SK-N-MC (cell line): Measurements from ENCODE around the gene HECTD4.

Experiments
- EZH2 ChIP-seq: fragments of 200-600 bp; sonication (generic); IDR thresholded peaks from one replicate; pipeline ENCODE4 v1.6.1; 2017; ENCODE audit warnings: antibody characterized with exemption
- POLR2AphosphoS5 ChIP-seq: IDR thresholded peaks from 2 replicates; pipeline ENCODE4 v1.6.1; 2012; ENCODE audit warnings: mild to moderate bottlenecking, low read depth, low read length, borderline replicate concordance

DNA sequence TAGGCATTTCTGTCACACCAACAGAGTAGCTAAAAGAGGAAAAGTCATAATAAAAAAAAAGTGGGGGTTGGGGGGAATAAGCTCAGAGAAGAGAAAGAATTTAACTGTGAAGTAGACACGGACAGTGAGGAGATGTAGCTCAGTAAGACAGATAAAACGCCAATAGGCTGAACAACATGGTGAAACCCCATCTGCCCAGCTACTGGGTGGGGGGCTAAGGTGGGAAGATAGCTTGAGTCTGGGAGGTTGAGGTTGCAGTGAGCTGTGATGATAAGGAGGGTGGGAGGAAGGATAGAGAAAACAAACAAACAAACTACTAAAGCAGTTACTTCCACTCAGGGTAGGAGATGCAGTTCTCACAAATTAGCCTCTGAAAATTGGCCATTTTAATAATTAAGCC is 25.0 kb downstream of the HECTD4 start:
- no peak for TF ChIP-seq POLR2AphosphoS5
- no peak for TF ChIP-seq EZH2
